ENCODE measurements around the gene DAND5.

DNA sequence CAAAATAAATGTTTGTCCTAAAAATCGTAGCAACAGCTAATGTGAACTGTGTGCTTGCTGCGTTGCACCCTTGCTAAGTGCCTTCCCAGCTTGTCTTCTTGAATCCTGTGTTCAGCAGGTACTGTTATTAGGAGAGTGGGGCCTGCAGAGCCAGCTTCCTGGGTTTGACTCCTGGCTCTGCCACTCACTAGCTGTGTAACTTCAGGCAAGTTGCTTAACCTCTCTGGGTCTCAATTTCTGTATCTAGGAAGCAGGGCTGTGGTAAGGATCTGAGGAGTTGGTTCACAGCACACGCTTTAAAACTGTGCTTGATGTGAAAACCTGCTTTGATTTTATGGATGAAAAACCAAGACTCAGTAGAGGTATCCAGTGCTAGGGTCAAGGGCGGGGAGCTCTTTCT, 35.9 kb downstream of the DAND5 start:
- TF ChIP-seq, protein P1, sequence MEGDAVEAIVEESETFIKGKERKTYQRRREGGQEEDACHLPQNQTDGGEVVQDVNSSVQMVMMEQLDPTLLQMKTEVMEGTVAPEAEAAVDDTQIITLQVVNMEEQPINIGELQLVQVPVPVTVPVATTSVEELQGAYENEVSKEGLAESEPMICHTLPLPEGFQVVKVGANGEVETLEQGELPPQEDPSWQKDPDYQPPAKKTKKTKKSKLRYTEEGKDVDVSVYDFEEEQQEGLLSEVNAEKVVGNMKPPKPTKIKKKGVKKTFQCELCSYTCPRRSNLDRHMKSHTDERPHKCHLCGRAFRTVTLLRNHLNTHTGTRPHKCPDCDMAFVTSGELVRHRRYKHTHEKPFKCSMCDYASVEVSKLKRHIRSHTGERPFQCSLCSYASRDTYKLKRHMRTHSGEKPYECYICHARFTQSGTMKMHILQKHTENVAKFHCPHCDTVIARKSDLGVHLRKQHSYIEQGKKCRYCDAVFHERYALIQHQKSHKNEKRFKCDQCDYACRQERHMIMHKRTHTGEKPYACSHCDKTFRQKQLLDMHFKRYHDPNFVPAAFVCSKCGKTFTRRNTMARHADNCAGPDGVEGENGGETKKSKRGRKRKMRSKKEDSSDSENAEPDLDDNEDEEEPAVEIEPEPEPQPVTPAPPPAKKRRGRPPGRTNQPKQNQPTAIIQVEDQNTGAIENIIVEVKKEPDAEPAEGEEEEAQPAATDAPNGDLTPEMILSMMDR (IDR thresholded peaks at IDR 0.05; ENCODE audit: borderline replicate concordance, extremely low read depth, low read length, poor library complexity, severe bottlenecking), result no peak
- no peak for TF ChIP-seq EZH2 (IDR thresholded peaks at IDR 0.05; ENCODE audit: borderline replicate concordance, low read depth, low read length, severe bottlenecking)

Data from DND-41 (cell line).